IPS DF 6.9 (cell line): ENCODE results near the gene POLL.

Experiments
- DNase-seq: peaks from one replicate; pipeline ENCODE4 v3.0.0-alpha.2; 2013; ENCODE audit warnings: low read depth, low spot score
- H3K27ac ChIP-seq: one replicate; pipeline ENCODE4 v1.5.1; 2013; ENCODE audit warnings: low read length, control low read depth
- H3K27me3 ChIP-seq: 2 replicates; pipeline ENCODE4 v1.6.1; 2013; ENCODE audit warnings: mild to moderate bottlenecking, low read length; ENCODE audit not compliant: control insufficient read depth, insufficient read depth
- H3K36me3 ChIP-seq: 2 replicates; pipeline ENCODE4 v1.6.1; 2013; ENCODE audit warnings: low read length; ENCODE audit not compliant: control insufficient read depth, insufficient read depth
- H3K4me1 ChIP-seq: 2 replicates; pipeline ENCODE4 v1.6.1; 2013; ENCODE audit warnings: low read length; ENCODE audit not compliant: control insufficient read depth, insufficient read depth
- H3K4me3 ChIP-seq: 2 replicates; pipeline ENCODE4 v1.5.1; 2013; ENCODE audit warnings: mild to moderate bottlenecking, low read length
- H3K9me3 ChIP-seq: 2 replicates; pipeline ENCODE4 v1.6.1; 2013; ENCODE audit warnings: low read length, inconsistent platforms; ENCODE audit not compliant: control insufficient read depth, insufficient read depth
- WGBS: extraction: QIAGEN DNeasy Blood & Tissue Kit; methylation state at CpG from one replicate; pipeline ENCODE4 v1.1.7; 2013; ENCODE audit warnings: mixed read lengths, missing lambda C conversion rate; ENCODE audit not compliant: insufficient read length, insufficient coverage; 5-methylcytosine and 5-hydroxymethylcytosine counted together

Gene POLL

GRCh38 chr10:101560298-101561067 lies 27.6 kb downstream of the POLL start:
- Histone ChIP-seq H3K4me1 (peaks cover 2% of the 10 kb centered on the region; the same call in 1 of the 2 replicates), H3K4me3 (no peak overlapping the region), H3K27ac (no peak overlapping the region), H3K27me3 (no peaks in the 10 kb centered on the region), H3K36me3 (no peaks in the 10 kb centered on the region), H3K9me3 (no peaks in the 10 kb centered on the region)
- no CpG with 5 or more reads among the region's 2 CpGs for WGBS
- DNase-seq, result no peak

GRCh38 chr10:101559596-101560297 lies 28.3 kb downstream of the POLL start:
- H3K36me3 ChIP-seq, result no peaks in the 10 kb centered on the region
- H3K4me1 ChIP-seq, result peaks cover 2% of the 10 kb centered on the region; the same call in 1 of the 2 replicates
- H3K4me3 ChIP-seq, result no peak overlapping the region
- no peaks in the 10 kb centered on the region for H3K9me3 ChIP-seq
- no CpG with 5 or more reads among the region's 12 CpGs for WGBS
- no peaks in the 10 kb centered on the region for H3K27me3 ChIP-seq
- H3K27ac ChIP-seq, result no peak overlapping the region
- DNase-seq, result no peak

GRCh38 chr10:101558671-101559595 lies 29.1 kb downstream of the POLL start:
- H3K4me1 ChIP-seq, result peaks cover 2% of the 10 kb centered on the region; the same call in 1 of the 2 replicates
- H3K36me3 ChIP-seq, result no peaks in the 10 kb centered on the region
- no peaks in the 10 kb centered on the region for H3K27me3 ChIP-seq
- no peaks in the 10 kb centered on the region for H3K9me3 ChIP-seq
- H3K27ac ChIP-seq, result no peak overlapping the region
- H3K4me3 ChIP-seq, result no peak overlapping the region
- no CpG with 5 or more reads among the region's 18 CpGs for WGBS
- DNase-seq, result no peak

GRCh38 chr10:101558204-101558603 lies 29.9 kb downstream of the POLL start:
- Histone ChIP-seq H3K9me3 (no peaks in the 10 kb centered on the region), H3K27ac (no peak overlapping the region), H3K4me1 (peaks cover 2% of the 10 kb centered on the region; the same call in 1 of the 2 replicates), H3K4me3 (no peak overlapping the region), H3K27me3 (no peaks in the 10 kb centered on the region), H3K36me3 (no peaks in the 10 kb centered on the region)
- no CpG with 5 or more reads among the region's 2 CpGs for WGBS
- DNase-seq, result no peak

GRCh38 chr10:101557541-101557940 lies 30.5 kb downstream of the POLL start:
- Histone ChIP-seq H3K36me3 (no peaks in the 10 kb centered on the region), H3K9me3 (no peaks in the 10 kb centered on the region), H3K27me3 (no peaks in the 10 kb centered on the region), H3K4me3 (no peak overlapping the region), H3K4me1 (peaks cover 2% of the 10 kb centered on the region; the same call in 1 of the 2 replicates), H3K27ac (no peak overlapping the region)
- DNase-seq, result no peak
- no CpG with 5 or more reads among the region's 2 CpGs for WGBS

- Histone ChIP-seq H3K9me3 (no peaks in the 10 kb centered on the region), H3K27me3 (no peaks in the 10 kb centered on the region), H3K27ac (no peak overlapping the region), H3K4me1 (no peaks in the 10 kb centered on the region), H3K4me3 (no peak overlapping the region), H3K36me3 (0 out of 2 replicates have a peak, but pooled peaks cover 3% of the 10 kb centered on the region)
- no CpG with 5 or more reads among the region's 3 CpGs for WGBS
- DNase-seq, result no peak
Observed at GRCh38 chr10:101552442-101552841, 35.6 kb downstream of the POLL start.

- Histone ChIP-seq H3K27me3 (no peaks in the 10 kb centered on the region), H3K36me3 (0 out of 2 replicates have a peak, but pooled peaks cover 3% of the 10 kb centered on the region)
- WGBS, result no CpG with 5 or more reads among the region's 2 CpGs
Observed at GRCh38 chr10:101550965-101551364, 37.1 kb downstream of the POLL start.

GRCh38 chr10:101545898-101546297 lies 42.2 kb downstream of the POLL start:
- Histone ChIP-seq H3K27me3 (no peaks in the 10 kb centered on the region), H3K9me3 (no peaks in the 10 kb centered on the region), H3K4me1 (no peaks in the 10 kb centered on the region), H3K36me3 (no peaks in the 10 kb centered on the region), H3K27ac (no peak overlapping the region), H3K4me3 (no peak overlapping the region)
- no peak for DNase-seq

More at GRCh38 chr10:101550965-101551364, 37.1 kb downstream of the POLL start:
- no peaks in the 10 kb centered on the region for H3K9me3 ChIP-seq
- H3K27ac ChIP-seq, result no peak overlapping the region
- DNase-seq, result no peak
- no peaks in the 10 kb centered on the region for H3K4me1 ChIP-seq
- no peak overlapping the region for H3K4me3 ChIP-seq

GRCh38 chr10:101538446-101538845 lies 49.6 kb downstream of the POLL start:
- Histone ChIP-seq H3K36me3 (no peaks in the 10 kb centered on the region), H3K4me3 (no peak overlapping the region), H3K4me1 (no peaks in the 10 kb centered on the region), H3K27me3 (no peaks in the 10 kb centered on the region), H3K9me3 (no peaks in the 10 kb centered on the region), H3K27ac (no peak overlapping the region)
- WGBS, result no CpG with 5 or more reads among the region's 2 CpGs
- no peak for DNase-seq

- H3K36me3 ChIP-seq, result no peaks in the 10 kb centered on the region
- no peaks in the 10 kb centered on the region for H3K9me3 ChIP-seq
- no peak for DNase-seq
- H3K4me1 ChIP-seq, result no peaks in the 10 kb centered on the region
- no peak overlapping the region for H3K4me3 ChIP-seq
- no peaks in the 10 kb centered on the region for H3K27me3 ChIP-seq
- no peak overlapping the region for H3K27ac ChIP-seq
Observed at GRCh38 chr10:101536800-101537199, 51.3 kb downstream of the POLL start.
